Stimulated activated CD4-positive, alpha-beta T cell treated with anti-CD3 and anti-CD28 coated beads, TNF-alpha, amount 100 ng/mL, for 24 hours (primary cell): Measurements from ENCODE around the gene SLC9A7.

Experiments used
- DNase-seq, 3 experiments: peaks; one replicate each; pipeline ENCODE4 v3.0.0-alpha.2; 2020; ENCODE audit warnings: low read depth in 3 of 3

SLC9A7 gene

DNA sequence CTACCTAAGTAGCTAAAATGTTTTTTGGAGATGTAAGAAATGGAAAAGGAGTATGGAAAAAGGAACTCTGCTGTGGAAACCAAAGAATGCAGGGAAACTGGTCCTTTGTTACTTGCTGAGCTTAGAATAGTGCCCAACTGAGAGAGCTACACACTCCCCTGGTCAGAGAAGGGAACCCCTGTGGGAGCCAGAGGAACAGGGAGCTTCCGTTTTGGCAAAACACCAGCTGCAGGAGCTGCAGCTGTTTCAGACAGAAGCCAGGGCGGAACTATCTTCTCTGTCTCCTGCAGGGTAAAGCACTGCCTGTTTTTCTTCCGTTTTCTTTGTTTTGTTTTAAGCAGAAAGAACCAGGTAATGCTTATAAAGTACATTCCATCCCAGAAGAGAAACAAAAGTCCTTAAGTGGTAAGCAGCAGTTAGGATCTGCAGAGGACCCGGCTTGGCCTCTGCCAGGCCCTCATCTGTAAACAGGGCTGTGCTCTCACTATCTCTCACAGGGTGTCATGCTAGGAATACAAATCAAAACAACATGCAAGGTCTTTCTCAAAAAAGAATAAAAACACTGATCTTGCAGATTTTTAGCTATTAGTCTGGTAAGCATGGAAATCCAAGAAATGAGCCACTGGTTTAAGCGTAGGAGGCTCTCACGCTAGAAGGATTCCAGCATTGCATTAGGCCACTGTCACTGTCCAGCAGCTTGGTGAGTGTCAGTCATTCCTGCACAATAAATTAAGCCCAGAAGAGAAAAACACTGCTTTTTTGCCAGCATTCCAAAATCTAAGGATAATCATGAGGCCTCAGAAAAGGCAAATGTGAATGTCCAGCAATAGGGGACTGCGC, 109.3 kb downstream of the SLC9A7 start:
- no peak for DNase-seq

- no peak for DNase-seq
These were observed 110.3 kb downstream of the SLC9A7 start for GRCh38 chrX:46648660-46649059.

- DNase-seq: no peak
These were observed 111.7 kb downstream of the SLC9A7 start for GRCh38 chrX:46647251-46647650.

DNA sequence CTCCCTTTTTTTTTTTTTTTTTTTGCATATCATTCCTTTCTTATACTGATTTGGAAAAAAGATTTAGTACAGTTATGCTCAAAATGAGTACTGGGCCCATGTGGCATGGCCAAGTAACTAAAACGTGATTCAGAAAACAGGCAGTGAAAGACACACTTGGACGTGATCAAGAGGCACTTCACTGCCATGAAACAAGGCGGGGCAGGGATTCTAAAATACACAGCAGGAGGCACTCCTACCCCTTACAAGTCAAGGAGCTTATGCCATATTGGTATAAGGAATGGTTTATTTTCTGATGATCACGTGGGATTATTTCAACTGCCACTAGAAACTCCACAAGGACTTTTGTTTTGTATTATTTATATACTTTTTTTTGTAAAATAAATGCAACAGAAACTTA, 113.3 kb downstream of the SLC9A7 start:
- no peak for DNase-seq

GRCh38 chrX:46643636-46644035, 115.3 kb downstream of the SLC9A7 start:
- no peak for DNase-seq

DNA sequence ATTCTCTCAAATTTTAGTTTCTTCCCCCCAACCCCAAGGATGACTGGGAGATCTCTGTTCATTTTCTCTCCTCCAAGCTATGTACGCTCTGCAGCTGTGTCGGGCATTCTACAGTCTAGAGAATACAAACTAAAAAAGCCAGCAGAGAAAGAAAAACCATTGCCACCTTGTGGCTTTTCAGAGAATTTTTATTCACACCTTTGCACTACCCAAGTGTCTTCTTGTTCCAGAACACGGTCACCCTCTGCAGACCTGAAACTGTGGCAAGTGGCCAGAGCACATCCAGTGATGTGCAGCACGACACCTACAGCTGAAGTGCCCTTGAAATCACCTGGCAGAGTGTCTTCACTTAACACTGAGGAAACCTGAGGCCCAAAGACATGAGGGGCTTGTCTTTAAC, 116.8 kb downstream of the SLC9A7 start:
- no peak for DNase-seq

DNA sequence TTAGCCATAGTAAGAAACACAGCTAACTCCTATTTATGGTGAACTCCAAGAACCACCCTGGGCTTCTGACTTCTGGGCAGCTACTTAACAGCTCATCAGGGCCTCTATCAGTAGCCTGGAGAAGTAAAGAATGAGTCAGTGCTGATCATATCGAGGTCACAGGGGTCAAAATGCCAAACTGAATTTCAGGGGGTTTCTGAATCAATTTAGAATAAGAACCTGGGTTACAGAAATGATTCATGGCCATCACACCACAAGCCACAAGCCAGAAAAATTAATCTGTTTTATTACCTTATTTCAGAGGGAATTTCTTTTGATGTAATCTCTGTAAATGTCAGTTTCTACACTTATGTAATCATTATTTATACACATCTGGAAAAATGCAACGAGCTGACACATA, 121.0 kb downstream of the SLC9A7 start:
- DNase-seq: no peak

- no peak for DNase-seq
These were observed 122.7 kb downstream of the SLC9A7 start for GRCh38 chrX:46636223-46636622.

- DNase-seq: no peak
These were observed 123.7 kb downstream of the SLC9A7 start for GRCh38 chrX:46635186-46635585.

- DNase-seq: no peak
These were observed 124.3 kb downstream of the SLC9A7 start for GRCh38 chrX:46634577-46634976.

- no peak for DNase-seq
These were observed 128.8 kb downstream of the SLC9A7 start for GRCh38 chrX:46630141-46630540.

- no peak for DNase-seq
These were observed 130.2 kb downstream of the SLC9A7 start for GRCh38 chrX:46628460-46629371.

DNA sequence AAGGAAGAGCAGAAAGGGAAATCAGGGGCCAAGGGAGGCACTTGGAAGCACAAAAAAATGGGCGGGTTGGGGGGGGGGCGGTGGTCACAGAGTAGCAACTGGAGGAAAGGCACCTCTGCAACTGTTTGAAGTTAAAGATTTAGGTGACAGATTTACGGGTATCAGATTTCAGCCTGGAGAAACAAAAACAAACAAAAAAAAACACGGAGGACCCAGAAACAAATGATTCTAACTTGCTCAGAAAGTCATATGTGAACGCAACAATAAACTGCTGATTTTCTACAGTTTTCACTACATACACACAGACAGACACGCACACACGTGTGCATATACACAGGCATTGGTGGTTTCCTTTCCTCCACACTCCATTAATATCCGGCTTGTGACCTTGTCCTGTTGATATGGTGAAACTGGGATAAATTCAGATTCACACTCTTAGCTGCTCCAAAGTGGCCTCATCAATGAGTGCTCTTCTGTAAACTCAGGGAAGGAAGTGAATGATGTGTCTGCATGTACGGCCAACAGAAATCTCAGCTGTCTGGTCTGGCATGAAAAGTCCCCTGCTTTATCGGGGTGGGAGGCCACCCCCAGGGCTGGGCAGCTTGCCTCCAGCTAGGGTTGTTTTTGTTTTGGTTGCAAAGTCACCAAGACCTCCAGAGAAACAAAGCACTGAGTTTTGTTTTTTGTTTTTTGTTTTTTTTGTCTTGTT, 131.1 kb downstream of the SLC9A7 start:
- no peak for DNase-seq

GRCh38 chrX:46627062-46627461, 131.9 kb downstream of the SLC9A7 start:
- no peak for DNase-seq

DNA sequence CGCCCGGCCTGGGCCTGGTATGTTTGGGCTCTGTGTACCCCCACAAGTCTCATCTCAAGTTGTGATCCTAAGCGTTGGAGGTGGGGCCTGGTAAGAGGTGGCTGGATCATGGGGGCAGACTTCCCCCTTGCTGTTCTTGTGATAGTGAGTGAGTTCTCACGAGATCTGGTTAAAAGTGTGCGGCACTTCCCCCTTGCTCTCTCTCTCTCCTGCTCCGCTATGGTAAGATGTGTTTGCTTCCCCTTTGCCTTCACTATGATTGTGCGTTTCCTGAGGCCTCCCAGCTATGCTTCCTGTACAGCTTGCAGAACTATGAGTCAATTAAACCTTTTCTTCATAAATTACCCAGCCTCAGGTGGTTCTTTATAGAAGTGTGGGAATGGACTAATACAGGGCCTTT, 132.4 kb downstream of the SLC9A7 start:
- no peak for DNase-seq

DNA sequence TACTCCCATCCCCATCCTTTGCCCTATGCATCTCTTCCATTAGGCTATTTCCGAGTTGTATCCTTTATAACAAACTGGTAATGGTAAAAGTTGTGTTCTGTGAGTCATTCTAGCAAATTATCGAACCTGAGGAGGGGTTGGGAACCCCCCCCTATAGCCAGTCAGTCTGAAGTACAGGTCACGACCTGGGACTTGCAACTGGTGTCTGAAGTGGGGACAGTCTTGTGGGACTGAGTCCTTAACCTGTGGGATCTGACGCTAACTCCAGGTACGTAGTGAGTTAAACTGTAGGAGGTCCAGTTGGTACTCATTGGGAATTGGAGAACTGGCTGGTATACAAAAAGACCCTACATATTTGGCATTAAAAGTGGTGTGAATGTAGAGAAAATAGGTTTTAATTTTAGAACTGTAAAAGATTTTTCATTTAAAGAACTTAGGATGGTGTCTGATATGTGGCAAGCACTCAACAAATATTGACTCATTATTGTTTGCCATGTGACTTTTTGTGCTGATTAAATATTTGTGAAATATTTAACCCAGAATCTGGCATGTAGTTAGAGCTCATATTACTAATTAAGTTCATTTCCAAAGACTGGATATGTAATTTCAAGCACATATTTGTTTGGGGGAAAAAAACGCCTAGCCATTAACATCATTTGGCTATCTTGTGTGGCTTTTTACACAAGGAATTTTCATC, 134.7 kb downstream of the SLC9A7 start:
- DNase-seq: no peak

DNA sequence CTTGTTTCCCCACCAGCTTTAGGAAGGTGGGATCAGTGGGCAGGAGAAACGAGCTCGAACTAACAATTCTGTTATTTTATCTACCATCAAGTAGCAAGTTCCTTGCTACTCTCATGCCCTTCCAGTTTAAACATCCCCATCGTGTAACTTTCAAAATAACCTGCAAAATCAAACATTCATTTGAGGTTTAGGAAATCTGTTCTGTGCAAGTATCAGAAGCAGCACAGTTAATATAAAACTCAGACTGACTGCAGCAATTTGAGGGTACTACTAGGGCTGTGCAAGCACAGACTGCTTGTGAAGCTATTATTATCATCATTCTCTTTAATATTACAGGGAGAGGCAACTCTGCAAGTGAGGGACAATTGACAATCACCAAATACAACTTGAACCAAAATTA, 137.3 kb downstream of the SLC9A7 start:
- DNase-seq: no peak

- DNase-seq: no peak
These were observed 138.4 kb downstream of the SLC9A7 start for GRCh38 chrX:46620505-46620904.

GRCh38 chrX:46618947-46619346, 140.0 kb downstream of the SLC9A7 start:
- DNase-seq: no peak

GRCh38 chrX:46617906-46618305, 141.0 kb downstream of the SLC9A7 start:
- DNase-seq: no peak

- DNase-seq: no peak
These were observed 147.1 kb downstream of the SLC9A7 start for GRCh38 chrX:46611658-46612362.
